ENCODE data around the gene GPA33.

DNA sequence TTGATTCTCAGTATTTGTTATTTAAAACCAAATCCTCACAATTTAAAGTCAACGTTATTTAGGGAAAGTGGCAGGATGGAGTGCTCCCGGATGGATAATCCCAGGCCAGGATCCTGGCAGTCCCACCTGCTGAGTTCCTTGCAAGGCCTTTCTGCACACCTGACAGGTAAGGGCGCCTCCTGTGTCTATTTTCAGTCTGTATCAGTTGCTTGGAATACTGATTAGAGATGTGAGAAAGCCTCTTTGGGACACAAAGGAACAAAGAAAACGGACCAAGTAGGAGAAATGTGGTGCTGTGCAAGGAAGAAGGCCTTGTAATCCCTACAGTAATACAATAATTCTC, 15.9 kb upstream of the GPA33 start:
- no peak for TF ChIP-seq FOXP2 (optimal IDR thresholded peaks at IDR 0.05; ENCODE audit: control extremely low read depth, extremely low read length, insufficient read depth)
- TF ChIP-seq EZH2 (IDR thresholded peaks at IDR 0.05) = no peak
